IPS DF 6.9 (cell line): ENCODE results near the gene ADORA1.

ENCODE experiments used
- DNase-seq: peaks from one replicate; pipeline ENCODE4 v3.0.0-alpha.2; 2013; ENCODE audit warnings: low read depth, low spot score
- H3K27ac ChIP-seq: one replicate; pipeline ENCODE4 v1.5.1; 2013; ENCODE audit warnings: low read length, control low read depth
- H3K27me3 ChIP-seq: 2 replicates; pipeline ENCODE4 v1.6.1; 2013; ENCODE audit warnings: mild to moderate bottlenecking, low read length; ENCODE audit not compliant: control insufficient read depth, insufficient read depth
- H3K36me3 ChIP-seq: 2 replicates; pipeline ENCODE4 v1.6.1; 2013; ENCODE audit warnings: low read length; ENCODE audit not compliant: control insufficient read depth, insufficient read depth
- H3K4me1 ChIP-seq: 2 replicates; pipeline ENCODE4 v1.6.1; 2013; ENCODE audit warnings: low read length; ENCODE audit not compliant: control insufficient read depth, insufficient read depth
- H3K4me3 ChIP-seq: 2 replicates; pipeline ENCODE4 v1.5.1; 2013; ENCODE audit warnings: mild to moderate bottlenecking, low read length
- H3K9me3 ChIP-seq: 2 replicates; pipeline ENCODE4 v1.6.1; 2013; ENCODE audit warnings: low read length, inconsistent platforms; ENCODE audit not compliant: control insufficient read depth, insufficient read depth
- WGBS: extraction: QIAGEN DNeasy Blood & Tissue Kit; methylation state at CpG from one replicate; pipeline ENCODE4 v1.1.7; 2013; ENCODE audit warnings: mixed read lengths, missing lambda C conversion rate; ENCODE audit not compliant: insufficient read length, insufficient coverage; 5-methylcytosine and 5-hydroxymethylcytosine counted together

The ADORA1 gene

GRCh38 chr1:203133970-203134725, 6.6 kb downstream of the ADORA1 start:
- H3K27ac ChIP-seq: no peak overlapping the region
- H3K36me3 ChIP-seq: no peaks in the 10 kb centered on the region
- peaks cover 4% of the 10 kb centered on the region; the same call in 1 of the 2 replicates for H3K4me1 ChIP-seq
- no peaks in the 10 kb centered on the region for H3K27me3 ChIP-seq
- H3K4me3 ChIP-seq: no peak overlapping the region
- H3K9me3 ChIP-seq: no peaks in the 10 kb centered on the region
- WGBS: no CpG with 5 or more reads among the region's 12 CpGs
- DNase-seq: no peak

DNA sequence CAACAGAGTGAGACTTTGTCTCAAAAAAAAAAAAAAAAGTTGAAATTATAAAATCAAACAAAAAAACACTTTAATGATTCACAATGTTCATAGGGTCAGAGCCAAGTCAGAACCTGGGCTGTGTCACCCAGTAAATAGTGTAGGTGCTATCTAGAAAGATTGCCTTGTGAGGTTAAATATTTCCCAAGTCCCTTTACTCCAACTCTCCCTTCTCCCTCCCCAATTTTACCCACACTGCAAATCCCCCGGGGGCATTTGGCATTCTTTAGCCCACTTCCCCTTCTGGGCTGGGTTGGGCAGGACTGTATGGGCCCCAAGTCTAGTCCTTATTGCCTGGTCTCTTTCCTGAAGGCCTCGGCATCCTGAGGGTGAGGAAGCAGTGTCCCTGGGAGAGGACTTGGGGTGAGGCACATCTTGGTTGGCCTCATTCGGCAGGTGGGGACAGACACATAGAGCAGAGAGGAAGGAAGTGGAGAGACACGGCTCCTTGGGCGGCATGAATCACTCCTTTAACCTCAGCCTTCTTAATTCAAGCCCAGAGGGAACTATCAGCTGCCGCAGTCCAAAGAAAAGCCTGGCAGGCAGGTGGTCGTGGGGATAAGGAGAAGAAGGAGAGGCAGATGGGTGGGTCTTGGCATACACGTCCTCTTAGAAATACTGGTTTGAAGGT, 8.2 kb downstream of the ADORA1 start:
- Histone ChIP-seq H3K4me3 (no peak overlapping the region), H3K27me3 (no peaks in the 10 kb centered on the region), H3K9me3 (no peaks in the 10 kb centered on the region), H3K36me3 (no peaks in the 10 kb centered on the region), H3K4me1 (peaks cover 6% of the 10 kb centered on the region; the same call in 1 of the 2 replicates), H3K27ac (no peak overlapping the region)
- no peak for DNase-seq
- no CpG with 5 or more reads among the region's 8 CpGs for WGBS

DNA sequence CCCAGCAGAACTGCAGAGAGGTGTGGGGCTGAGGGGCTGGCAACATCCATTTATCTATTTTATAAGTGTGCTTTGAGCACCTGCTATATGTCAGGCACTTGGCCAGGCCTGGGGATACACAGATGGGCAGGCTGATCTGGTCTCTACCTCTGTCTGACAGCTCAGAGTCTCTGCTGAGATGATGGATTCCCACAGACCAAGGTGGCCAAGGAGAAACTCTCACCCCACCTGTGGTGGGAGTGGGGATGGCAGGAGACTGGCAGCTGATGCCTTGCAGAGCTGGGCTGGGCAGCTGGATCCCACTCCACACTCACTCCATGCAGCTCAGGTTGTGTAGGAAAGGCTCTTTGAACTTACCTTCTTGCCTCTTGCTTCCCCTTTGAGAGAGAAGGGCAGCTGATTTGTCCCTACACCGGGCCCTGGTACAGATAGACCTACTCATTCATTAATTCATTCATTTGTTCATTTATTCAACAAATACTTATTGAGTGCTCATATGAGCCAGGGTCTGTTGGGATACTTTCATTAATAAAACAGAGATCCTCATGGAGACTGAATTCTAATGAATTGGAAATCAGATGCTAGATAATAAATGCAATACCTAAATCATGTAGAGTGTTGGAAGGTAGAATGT, 9.0 kb downstream of the ADORA1 start:
- H3K27ac ChIP-seq: no peak overlapping the region
- no CpG with 5 or more reads among the region's 1 CpG for WGBS

GRCh38 chr1:203137324-203137723, 9.8 kb downstream of the ADORA1 start:
- no peaks in the 10 kb centered on the region for H3K9me3 ChIP-seq
- no peak overlapping the region for H3K4me3 ChIP-seq
- no peak for DNase-seq
- no peak overlapping the region for H3K27ac ChIP-seq
- WGBS: no CpG with 5 or more reads among the region's 4 CpGs
- H3K27me3 ChIP-seq: no peaks in the 10 kb centered on the region
- H3K4me1 ChIP-seq: peaks cover 6% of the 10 kb centered on the region; the same call in 1 of the 2 replicates
- no peaks in the 10 kb centered on the region for H3K36me3 ChIP-seq

More for the DNA sequence above, 9.0 kb downstream of the ADORA1 start:
- Histone ChIP-seq H3K4me3 (no peak overlapping the region), H3K4me1 (peaks cover 6% of the 10 kb centered on the region; the same call in 1 of the 2 replicates), H3K27me3 (no peaks in the 10 kb centered on the region), H3K9me3 (no peaks in the 10 kb centered on the region), H3K36me3 (no peaks in the 10 kb centered on the region)
- no peak for DNase-seq

DNA sequence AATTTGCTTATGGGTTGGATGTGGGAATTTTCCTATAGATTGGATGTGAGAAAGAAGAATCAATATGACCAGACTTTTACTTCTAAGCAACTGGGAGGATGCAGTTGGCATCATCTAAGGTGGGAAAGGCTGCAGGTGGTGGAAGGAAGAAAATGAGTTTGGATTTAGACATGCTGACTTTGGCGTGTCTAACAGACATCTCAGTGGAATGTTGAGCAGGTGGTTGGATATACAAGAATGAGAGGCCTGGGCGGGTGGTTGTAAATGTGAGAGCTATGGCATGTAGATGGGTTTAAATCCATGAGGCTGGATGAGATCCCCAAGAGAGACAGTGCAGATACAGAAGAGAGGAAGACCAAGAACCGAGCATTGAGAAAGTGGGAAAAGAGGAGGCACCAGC, 10.5 kb downstream of the ADORA1 start:
- H3K27ac ChIP-seq: no peak overlapping the region
- H3K4me3 ChIP-seq: no peak overlapping the region
- peaks cover 6% of the 10 kb centered on the region; the same call in 1 of the 2 replicates for H3K4me1 ChIP-seq
- no peaks in the 10 kb centered on the region for H3K36me3 ChIP-seq
- WGBS: no CpG with 5 or more reads among the region's 3 CpGs
- no peak for DNase-seq
- H3K27me3 ChIP-seq: no peaks in the 10 kb centered on the region
- no peaks in the 10 kb centered on the region for H3K9me3 ChIP-seq

GRCh38 chr1:203139976-203140475, 12.5 kb downstream of the ADORA1 start:
- H3K4me1 ChIP-seq: peaks cover 2% of the 10 kb centered on the region; the same call in 1 of the 2 replicates
- DNase-seq: no peak
- H3K9me3 ChIP-seq: no peaks in the 10 kb centered on the region
- no peak overlapping the region for H3K4me3 ChIP-seq
- no peaks in the 10 kb centered on the region for H3K27me3 ChIP-seq
- no peaks in the 10 kb centered on the region for H3K36me3 ChIP-seq
- no peak overlapping the region for H3K27ac ChIP-seq
- no CpG with 5 or more reads among the region's 8 CpGs for WGBS

GRCh38 chr1:203140743-203141520, 13.4 kb downstream of the ADORA1 start:
- no CpG with 5 or more reads among the region's 5 CpGs for WGBS
- H3K27me3 ChIP-seq: no peaks in the 10 kb centered on the region
- H3K9me3 ChIP-seq: no peaks in the 10 kb centered on the region
- peaks cover 4% of the 10 kb centered on the region; the same call in 1 of the 2 replicates for H3K4me1 ChIP-seq
- H3K27ac ChIP-seq: no peak overlapping the region
- no peaks in the 10 kb centered on the region for H3K36me3 ChIP-seq
- H3K4me3 ChIP-seq: no peak overlapping the region
- no peak for DNase-seq

- Histone ChIP-seq H3K4me1 (peaks cover 8% of the 10 kb centered on the region), H3K9me3 (no peaks in the 10 kb centered on the region), H3K36me3 (no peaks in the 10 kb centered on the region), H3K27ac (no peak overlapping the region), H3K27me3 (no peaks in the 10 kb centered on the region), H3K4me3 (no peak overlapping the region)
- no CpG with 5 or more reads among the region's 6 CpGs for WGBS
- DNase-seq: no peak
These were observed 14.6 kb downstream of the ADORA1 start for GRCh38 chr1:203142124-203142523.

- Histone ChIP-seq H3K27ac (no peak overlapping the region), H3K36me3 (no peaks in the 10 kb centered on the region), H3K9me3 (no peaks in the 10 kb centered on the region), H3K4me1 (peaks cover 11% of the 10 kb centered on the region), H3K4me3 (no peak overlapping the region), H3K27me3 (no peaks in the 10 kb centered on the region)
- no peak for DNase-seq
- no CpG with 5 or more reads among the region's 5 CpGs for WGBS
These were observed 15.3 kb downstream of the ADORA1 start for GRCh38 chr1:203142684-203143408.
